GM23338 (cell line): Measurements from ENCODE around the gene ENTHD1.

Experiments
- CREB1 ChIP-seq: fragments of 250-450 bp; sonication (Bioruptor Pico); IDR thresholded peaks from 2 replicates; pipeline ENCODE4 v1.5.0; 2020; ENCODE audit warnings: low read depth, mild to moderate bottlenecking, moderate library complexity
- EZH2 ChIP-seq: fragments of 200-600 bp; sonication (generic); IDR thresholded peaks from one replicate; pipeline ENCODE4 v1.8.0; 2017; ENCODE audit warnings: antibody characterized with exemption, mild to moderate bottlenecking, low read depth; ENCODE audit not compliant: unreplicated experiment
- EZH2phosphoT487 ChIP-seq: fragments of 200-600 bp; sonication (generic); IDR thresholded peaks from one replicate; pipeline ENCODE4 v1.8.1; 2018; ENCODE audit warnings: antibody characterized with exemption; ENCODE audit not compliant: unreplicated experiment
- JUNB ChIP-seq: IDR thresholded peaks from one replicate; pipeline ENCODE4 v1.6.1; 2016; ENCODE audit warnings: antibody characterized with exemption; ENCODE audit not compliant: unreplicated experiment
- NANOG ChIP-seq: IDR thresholded peaks from 2 replicates; pipeline ENCODE4 v1.6.1; 2016; ENCODE audit warnings: antibody characterized with exemption, borderline replicate concordance
- POLR2AphosphoS5 ChIP-seq: IDR thresholded peaks from 2 replicates; pipeline ENCODE4 v1.6.1; 2016; ENCODE audit warnings: antibody characterized with exemption, low read depth
- STAT1 ChIP-seq: IDR thresholded peaks from one replicate; pipeline ENCODE4 v1.6.1; 2016; ENCODE audit warnings: antibody characterized with exemption; ENCODE audit not compliant: unreplicated experiment
- ZNF114 ChIP-seq: fragments of 250-450 bp; sonication (Bioruptor Pico); IDR thresholded peaks from 2 replicates; pipeline ENCODE4 v1.5.0; 2020; ENCODE audit warnings: mild to moderate bottlenecking, moderate library complexity
- ZNF331 ChIP-seq: fragments of 250-450 bp; sonication (Bioruptor Pico); IDR thresholded peaks from 2 replicates; pipeline ENCODE4 v1.5.0; 2020; ENCODE audit warnings: low read depth, mild to moderate bottlenecking, moderate library complexity
- TF ChIP-seq, protein P1 (sequence below), 2 experiments: fragments of 200-600 bp in 1 of 2; sonication (generic) in 1 of 2; conservative IDR thresholded peaks; 2 replicates each; pipeline versions ENCODE4 v1.5.1 to v1.6.1; 2016 to 2017; ENCODE audit warnings: antibody characterized with exemption in 2 of 2, low read depth in 2 of 2, mild to moderate bottlenecking in 2 of 2, moderate library complexity in 1 of 2
- TF ChIP-seq, protein P2 (sequence below): IDR thresholded peaks from one replicate; pipeline ENCODE4 v1.6.1; 2018; ENCODE audit warnings: antibody characterized with exemption; ENCODE audit not compliant: unreplicated experiment
- TF ChIP-seq, protein P3 (sequence below): fragments of 250-450 bp; sonication (Bioruptor Pico); IDR thresholded peaks from 2 replicates; pipeline ENCODE4 v1.5.0; 2020; ENCODE audit warnings: mild to moderate bottlenecking, moderate library complexity
- TF ChIP-seq, protein P4 (sequence below): IDR thresholded peaks from 2 replicates; pipeline ENCODE4 v1.6.1; 2016; ENCODE audit warnings: antibody characterized with exemption

DNA sequence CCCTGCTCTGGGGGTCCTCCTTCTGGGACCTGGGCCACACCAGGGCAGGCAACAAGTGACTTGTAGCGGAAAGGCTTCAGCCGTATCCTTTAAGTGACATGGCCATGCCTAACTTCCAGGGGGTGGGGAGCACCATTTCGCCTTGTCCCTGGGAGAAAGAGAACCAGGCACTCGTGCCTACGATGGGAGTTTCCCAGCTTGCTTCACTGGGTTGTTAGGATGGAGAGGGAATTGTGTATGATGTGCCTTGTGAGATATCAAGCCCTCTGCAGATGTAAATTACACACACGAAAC is 171.6 kb downstream of the ENTHD1 start:
- TF ChIP-seq EZH2 (no peak), POLR2AphosphoS5 (no peak), EZH2phosphoT487 (no peak), CREB1 (CRISPR knock-in tag) (no peak), ZNF114 (CRISPR knock-in tag) (no peak), JUNB (no peak), STAT1 (no peak), ZNF331 (CRISPR knock-in tag) (no peak), NANOG (no peak)
- TF ChIP-seq, protein P1, sequence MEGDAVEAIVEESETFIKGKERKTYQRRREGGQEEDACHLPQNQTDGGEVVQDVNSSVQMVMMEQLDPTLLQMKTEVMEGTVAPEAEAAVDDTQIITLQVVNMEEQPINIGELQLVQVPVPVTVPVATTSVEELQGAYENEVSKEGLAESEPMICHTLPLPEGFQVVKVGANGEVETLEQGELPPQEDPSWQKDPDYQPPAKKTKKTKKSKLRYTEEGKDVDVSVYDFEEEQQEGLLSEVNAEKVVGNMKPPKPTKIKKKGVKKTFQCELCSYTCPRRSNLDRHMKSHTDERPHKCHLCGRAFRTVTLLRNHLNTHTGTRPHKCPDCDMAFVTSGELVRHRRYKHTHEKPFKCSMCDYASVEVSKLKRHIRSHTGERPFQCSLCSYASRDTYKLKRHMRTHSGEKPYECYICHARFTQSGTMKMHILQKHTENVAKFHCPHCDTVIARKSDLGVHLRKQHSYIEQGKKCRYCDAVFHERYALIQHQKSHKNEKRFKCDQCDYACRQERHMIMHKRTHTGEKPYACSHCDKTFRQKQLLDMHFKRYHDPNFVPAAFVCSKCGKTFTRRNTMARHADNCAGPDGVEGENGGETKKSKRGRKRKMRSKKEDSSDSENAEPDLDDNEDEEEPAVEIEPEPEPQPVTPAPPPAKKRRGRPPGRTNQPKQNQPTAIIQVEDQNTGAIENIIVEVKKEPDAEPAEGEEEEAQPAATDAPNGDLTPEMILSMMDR (conservative IDR thresholded peaks at IDR 0.05; ENCODE audit: low read depth in 2 of 2): no peak
- TF ChIP-seq, protein P2, sequence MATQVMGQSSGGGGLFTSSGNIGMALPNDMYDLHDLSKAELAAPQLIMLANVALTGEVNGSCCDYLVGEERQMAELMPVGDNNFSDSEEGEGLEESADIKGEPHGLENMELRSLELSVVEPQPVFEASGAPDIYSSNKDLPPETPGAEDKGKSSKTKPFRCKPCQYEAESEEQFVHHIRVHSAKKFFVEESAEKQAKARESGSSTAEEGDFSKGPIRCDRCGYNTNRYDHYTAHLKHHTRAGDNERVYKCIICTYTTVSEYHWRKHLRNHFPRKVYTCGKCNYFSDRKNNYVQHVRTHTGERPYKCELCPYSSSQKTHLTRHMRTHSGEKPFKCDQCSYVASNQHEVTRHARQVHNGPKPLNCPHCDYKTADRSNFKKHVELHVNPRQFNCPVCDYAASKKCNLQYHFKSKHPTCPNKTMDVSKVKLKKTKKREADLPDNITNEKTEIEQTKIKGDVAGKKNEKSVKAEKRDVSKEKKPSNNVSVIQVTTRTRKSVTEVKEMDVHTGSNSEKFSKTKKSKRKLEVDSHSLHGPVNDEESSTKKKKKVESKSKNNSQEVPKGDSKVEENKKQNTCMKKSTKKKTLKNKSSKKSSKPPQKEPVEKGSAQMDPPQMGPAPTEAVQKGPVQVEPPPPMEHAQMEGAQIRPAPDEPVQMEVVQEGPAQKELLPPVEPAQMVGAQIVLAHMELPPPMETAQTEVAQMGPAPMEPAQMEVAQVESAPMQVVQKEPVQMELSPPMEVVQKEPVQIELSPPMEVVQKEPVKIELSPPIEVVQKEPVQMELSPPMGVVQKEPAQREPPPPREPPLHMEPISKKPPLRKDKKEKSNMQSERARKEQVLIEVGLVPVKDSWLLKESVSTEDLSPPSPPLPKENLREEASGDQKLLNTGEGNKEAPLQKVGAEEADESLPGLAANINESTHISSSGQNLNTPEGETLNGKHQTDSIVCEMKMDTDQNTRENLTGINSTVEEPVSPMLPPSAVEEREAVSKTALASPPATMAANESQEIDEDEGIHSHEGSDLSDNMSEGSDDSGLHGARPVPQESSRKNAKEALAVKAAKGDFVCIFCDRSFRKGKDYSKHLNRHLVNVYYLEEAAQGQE: no peak
- TF ChIP-seq, protein P3, sequence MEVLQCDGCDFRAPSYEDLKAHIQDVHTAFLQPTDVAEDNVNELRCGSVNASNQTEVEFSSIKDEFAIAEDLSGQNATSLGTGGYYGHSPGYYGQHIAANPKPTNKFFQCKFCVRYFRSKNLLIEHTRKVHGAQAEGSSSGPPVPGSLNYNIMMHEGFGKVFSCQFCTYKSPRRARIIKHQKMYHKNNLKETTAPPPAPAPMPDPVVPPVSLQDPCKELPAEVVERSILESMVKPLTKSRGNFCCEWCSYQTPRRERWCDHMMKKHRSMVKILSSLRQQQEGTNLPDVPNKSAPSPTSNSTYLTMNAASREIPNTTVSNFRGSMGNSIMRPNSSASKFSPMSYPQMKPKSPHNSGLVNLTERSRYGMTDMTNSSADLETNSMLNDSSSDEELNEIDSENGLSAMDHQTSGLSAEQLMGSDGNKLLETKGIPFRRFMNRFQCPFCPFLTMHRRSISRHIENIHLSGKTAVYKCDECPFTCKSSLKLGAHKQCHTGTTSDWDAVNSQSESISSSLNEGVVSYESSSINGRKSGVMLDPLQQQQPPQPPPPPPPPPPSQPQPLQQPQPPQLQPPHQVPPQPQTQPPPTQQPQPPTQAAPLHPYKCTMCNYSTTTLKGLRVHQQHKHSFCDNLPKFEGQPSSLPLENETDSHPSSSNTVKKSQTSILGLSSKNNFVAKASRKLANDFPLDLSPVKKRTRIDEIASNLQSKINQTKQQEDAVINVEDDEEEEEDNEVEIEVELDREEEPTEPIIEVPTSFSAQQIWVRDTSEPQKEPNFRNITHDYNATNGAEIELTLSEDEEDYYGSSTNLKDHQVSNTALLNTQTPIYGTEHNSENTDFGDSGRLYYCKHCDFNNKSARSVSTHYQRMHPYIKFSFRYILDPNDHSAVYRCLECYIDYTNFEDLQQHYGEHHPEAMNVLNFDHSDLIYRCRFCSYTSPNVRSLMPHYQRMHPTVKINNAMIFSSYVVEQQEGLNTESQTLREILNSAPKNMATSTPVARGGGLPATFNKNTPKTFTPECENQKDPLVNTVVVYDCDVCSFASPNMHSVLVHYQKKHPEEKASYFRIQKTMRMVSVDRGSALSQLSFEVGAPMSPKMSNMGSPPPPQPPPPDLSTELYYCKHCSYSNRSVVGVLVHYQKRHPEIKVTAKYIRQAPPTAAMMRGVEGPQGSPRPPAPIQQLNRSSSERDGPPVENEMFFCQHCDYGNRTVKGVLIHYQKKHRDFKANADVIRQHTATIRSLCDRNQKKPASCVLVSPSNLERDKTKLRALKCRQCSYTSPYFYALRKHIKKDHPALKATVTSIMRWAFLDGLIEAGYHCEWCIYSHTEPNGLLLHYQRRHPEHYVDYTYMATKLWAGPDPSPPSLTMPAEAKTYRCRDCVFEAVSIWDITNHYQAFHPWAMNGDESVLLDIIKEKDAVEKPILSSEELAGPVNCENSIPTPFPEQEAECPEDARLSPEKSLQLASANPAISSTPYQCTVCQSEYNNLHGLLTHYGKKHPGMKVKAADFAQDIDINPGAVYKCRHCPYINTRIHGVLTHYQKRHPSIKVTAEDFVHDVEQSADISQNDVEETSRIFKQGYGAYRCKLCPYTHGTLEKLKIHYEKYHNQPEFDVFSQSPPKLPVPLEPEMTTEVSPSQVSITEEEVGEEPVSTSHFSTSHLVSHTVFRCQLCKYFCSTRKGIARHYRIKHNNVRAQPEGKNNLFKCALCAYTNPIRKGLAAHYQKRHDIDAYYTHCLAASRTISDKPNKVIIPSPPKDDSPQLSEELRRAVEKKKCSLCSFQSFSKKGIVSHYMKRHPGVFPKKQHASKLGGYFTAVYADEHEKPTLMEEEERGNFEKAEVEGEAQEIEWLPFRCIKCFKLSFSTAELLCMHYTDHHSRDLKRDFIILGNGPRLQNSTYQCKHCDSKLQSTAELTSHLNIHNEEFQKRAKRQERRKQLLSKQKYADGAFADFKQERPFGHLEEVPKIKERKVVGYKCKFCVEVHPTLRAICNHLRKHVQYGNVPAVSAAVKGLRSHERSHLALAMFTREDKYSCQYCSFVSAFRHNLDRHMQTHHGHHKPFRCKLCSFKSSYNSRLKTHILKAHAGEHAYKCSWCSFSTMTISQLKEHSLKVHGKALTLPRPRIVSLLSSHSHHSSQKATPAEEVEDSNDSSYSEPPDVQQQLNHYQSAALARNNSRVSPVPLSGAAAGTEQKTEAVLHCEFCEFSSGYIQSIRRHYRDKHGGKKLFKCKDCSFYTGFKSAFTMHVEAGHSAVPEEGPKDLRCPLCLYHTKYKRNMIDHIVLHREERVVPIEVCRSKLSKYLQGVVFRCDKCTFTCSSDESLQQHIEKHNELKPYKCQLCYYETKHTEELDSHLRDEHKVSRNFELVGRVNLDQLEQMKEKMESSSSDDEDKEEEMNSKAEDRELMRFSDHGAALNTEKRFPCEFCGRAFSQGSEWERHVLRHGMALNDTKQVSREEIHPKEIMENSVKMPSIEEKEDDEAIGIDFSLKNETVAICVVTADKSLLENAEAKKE (CRISPR knock-in tag): no peak
- TF ChIP-seq, protein P4, sequence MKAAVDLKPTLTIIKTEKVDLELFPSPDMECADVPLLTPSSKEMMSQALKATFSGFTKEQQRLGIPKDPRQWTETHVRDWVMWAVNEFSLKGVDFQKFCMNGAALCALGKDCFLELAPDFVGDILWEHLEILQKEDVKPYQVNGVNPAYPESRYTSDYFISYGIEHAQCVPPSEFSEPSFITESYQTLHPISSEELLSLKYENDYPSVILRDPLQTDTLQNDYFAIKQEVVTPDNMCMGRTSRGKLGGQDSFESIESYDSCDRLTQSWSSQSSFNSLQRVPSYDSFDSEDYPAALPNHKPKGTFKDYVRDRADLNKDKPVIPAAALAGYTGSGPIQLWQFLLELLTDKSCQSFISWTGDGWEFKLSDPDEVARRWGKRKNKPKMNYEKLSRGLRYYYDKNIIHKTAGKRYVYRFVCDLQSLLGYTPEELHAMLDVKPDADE: no peak
